COLO668 (cell line): Measurements from ENCODE around the gene HLA-DPA1.
A peak's percentile ranks its signal among the peaks of the same experiment; 100 is the strongest.
"Not testable (repeated sequence)": the region's sequence is repeated elsewhere in the genome, so short reads cannot be mapped to it uniquely, and the experiment has no call there.

Experiments used
- DNase-seq: peaks from one replicate; lab custom pipeline; 2025; ENCODE audit not compliant: unreplicated experiment; lab: John Stamatoyannopoulos, UW

HLA-DPA1 gene

GRCh38 chr6:33073431-33073871, at the start of gene HLA-DPA1:
HLA-DPA1 (minus strand) TSS chr6:33073649.
- no peak for DNase-seq

- no peak for DNase-seq
Observed at GRCh38 chr6:33123181-33123580, 49.7 kb upstream of the HLA-DPA1 start.

- no peak for DNase-seq
Observed at GRCh38 chr6:33120001-33120400, 46.6 kb upstream of the HLA-DPA1 start.

GRCh38 chr6:33118525-33119123, 45.2 kb upstream of the HLA-DPA1 start:
- peak; percentile 4 for DNase-seq

DNA sequence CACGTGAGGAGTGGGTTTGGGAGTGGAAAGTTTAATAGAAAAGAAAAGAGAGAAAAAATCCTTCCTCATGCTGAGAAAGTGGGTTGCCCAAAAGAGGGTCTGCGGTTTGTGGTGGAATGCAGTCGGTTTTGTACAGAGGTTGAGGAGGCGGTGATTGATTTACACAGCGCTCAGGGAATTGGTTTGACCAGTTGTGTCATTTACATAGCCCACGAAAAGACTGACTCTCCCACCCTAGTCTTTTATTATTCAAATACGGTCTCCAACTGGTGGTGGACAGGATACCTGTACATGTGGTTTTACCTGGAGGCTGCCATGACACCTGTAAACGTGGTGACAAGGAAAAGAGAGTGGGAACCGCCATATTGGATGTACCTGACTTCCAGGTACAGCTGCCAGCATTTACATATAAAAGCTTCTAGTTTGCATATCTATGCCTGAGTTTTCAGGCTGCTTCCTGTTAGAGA, 44.4 kb upstream of the HLA-DPA1 start:
- no peak for DNase-seq

DNA sequence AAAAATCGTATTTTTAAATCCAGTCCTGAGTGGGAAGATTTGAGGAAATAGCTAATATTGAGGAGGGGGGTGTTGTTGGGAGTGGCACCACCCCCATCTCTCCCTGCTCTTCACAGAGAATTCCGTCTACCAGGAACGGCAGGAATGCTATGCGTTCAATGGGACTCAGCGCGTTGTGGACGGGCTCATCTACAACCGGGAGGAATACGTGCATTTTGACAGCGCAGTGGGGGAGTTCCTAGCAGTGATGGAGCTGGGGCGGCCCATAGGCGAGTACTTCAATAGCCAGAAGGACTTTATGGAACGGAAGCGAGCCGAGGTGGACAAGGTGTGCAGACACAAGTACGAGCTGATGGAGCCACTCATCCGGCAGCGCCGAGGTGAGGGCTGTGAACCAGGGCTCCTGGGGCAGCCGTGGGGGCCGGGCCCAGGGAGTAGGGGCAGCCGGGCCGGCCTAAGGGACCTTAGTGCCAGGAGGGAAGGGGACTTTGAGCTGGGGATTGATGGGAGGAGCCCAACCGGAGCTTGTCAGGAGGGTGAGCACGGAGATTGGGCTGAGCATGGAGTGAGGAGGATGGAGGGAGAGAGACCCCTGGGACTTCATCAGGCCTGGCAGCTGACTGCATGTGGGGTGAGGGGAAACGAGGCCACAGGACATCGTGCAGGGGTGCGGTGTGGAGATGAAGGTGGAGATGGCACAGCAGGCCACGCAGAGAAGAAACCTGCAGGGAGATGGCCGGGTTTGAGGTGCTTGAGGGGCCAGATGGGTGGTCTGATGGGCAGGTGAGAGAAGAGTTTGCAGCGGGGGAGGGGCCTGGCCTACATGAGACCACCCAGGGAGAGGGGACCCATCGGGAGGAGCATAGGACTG, 43.6 kb upstream of the HLA-DPA1 start:
- no peak for DNase-seq

DNA sequence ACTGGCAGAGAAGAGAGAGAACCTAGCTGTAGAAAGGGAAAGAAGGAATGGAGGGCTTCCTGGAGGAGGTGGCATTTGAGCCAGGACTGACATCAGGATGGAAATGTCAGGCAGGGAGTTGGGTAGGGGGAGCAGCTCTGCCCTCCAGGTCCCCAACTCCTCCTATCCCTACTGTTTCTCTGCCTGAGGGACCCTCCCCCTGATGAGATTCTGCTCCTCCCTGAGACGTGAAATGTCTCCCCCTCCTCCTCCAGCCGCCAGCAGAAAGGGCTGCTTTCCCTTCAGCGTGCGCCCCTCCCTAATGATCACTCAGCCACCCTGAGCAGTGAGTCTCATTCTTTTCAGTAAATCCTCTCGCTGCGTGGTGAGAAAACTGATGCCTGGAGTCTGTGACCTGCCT, 43.0 kb upstream of the HLA-DPA1 start:
- no peak for DNase-seq

DNA sequence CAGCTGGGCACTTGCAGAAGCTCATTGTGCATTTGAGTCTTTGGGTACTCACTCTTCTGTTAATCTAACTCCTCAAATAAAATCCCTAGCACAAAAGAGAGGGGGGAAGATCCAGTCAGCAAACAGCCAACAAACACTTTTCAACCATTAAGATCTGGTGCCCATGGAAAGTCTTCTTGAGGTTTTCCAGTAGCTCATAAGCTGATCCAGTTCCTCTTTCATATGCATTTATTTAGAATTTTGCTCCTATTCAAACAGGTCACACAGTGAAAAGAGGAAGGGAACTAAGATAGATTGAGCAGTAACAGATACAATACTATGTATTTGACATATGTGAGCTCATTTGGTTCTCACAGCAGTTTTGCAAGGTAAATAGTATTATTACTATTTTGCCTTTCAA, 41.0 kb upstream of the HLA-DPA1 start:
- DNase-seq = no peak

- DNase-seq = no peak
Observed at GRCh38 chr6:33113755-33114154, 40.3 kb upstream of the HLA-DPA1 start.

DNA sequence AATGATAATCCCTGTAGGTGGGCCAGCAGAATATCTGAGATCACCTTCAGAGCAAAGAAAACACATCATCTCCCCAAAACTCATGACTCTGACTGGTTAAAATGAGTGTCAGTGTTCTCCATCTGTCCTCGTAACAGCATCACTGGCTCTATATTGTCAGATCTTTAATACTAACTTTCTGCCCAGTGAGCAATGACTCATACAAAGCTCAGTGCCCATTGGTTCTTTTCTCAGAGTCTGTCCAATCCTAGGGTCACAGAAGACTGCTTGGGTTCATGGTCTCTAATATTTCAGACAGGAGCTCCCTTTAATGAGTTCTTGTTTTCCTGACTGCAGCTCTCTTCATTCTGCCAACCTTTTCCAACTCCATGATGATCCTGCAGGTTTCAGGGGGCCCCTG, 38.7 kb upstream of the HLA-DPA1 start:
- no peak for DNase-seq

DNA sequence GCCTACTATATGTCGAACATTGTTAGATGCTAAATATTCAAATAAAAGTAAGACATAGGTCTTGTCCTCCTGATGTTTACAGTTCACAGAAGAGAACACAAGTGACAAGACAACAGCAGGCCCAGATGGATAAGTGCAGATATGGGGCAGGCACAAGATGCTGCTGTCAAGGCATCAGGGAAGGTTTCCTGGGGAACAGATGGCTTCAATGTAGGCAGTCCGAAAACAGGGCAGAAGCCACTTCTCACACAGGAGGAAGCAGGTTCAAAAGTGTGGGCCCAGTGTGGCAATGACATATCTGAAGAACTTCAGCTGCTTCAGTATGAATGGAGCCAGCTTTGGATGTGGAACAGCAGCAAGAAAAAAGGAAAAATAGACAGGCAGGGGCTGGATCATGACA, 34.9 kb upstream of the HLA-DPA1 start:
- no peak for DNase-seq

DNA sequence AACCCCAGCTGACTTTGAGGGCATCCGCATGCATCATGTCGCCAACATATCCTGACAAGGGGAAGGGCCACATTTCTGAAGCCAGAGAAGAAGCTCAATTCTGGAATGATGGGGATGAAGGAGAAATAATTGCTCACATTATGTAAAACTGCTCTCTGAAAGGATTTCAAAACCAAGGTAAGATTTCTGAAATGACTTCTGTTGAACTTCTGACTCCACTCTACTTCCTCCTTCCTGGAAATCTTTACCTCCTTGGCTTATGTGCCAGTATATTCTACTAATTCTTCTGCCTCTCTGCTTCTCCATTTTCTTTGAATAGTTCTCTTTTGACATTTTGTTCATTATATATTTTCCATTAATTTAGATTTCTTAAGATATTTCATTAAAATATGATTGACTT, 34.2 kb upstream of the HLA-DPA1 start:
- DNase-seq = no peak

DNA sequence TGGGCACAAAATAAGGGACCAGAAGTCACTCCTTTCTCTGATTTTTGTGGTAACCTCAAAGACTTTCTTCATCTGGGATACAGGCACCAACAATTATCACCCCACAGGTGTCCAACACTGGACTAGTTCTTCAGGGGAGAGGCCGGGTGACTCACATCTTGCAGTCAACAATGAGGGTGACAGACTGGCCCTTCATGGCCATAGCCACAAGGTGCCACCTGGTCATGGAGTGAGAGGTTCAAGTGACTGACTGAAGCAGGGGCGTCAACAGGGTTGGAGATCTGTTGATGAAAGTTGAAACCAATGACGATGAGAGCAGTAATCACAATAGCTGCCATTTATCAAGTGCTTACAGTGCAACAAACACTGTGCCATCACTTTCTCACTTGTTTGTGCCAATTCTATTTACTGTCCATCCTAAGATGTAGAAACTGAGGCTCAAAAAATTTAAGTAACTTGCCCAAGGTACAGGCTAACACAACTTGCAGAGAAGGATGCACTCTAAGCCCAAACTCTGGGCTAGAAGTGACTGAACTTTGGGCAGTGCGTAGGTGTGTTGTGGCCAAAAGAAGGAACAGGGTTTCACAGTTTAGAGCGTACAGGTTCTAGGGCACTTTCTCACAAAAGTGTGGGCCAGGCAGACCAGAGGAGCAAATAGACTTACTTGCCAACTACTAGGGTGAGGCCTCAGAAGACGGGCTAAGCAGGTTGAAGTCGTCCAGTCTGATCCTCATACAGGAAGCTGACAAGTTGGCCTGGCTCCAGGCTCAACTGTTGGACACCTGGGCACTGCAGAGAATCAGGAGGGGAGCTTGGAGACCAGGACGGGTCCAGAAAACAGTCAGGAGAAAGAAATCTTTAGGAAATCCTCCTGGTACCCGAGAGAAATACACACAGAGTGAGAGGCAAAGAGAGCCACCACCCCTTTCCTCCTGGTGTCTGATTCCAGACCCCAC, 32.7 kb upstream of the HLA-DPA1 start:
- no peak for DNase-seq

DNA sequence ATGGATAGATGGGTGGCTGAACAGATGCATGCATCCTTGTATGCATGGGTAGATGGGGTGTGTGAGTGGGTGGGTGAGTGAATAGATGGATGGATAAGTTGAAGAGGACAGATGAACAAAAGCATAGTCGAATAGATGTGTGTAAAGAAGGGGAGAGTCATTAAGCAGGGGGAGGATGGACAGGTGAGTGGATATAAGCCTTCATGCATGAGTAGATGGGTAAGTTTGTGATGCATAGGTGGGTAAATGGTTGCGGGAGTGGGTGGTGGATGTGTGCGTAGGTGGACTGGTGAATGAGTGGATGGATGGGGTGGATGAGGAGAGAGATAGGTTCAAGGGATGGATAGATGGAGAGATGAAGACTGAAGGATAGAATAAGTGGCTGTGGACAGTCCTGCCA, 31.9 kb upstream of the HLA-DPA1 start:
- DNase-seq = no peak

GRCh38 chr6:33104887-33105286, 31.4 kb upstream of the HLA-DPA1 start:
- DNase-seq = no peak

- DNase-seq = no peak
Observed at GRCh38 chr6:33103776-33104175, 30.3 kb upstream of the HLA-DPA1 start.

- DNase-seq = not testable (repeated sequence)
Observed at GRCh38 chr6:33101121-33101737, 27.8 kb upstream of the HLA-DPA1 start.

GRCh38 chr6:33095681-33096080, 22.2 kb upstream of the HLA-DPA1 start:
- DNase-seq = no peak

DNA sequence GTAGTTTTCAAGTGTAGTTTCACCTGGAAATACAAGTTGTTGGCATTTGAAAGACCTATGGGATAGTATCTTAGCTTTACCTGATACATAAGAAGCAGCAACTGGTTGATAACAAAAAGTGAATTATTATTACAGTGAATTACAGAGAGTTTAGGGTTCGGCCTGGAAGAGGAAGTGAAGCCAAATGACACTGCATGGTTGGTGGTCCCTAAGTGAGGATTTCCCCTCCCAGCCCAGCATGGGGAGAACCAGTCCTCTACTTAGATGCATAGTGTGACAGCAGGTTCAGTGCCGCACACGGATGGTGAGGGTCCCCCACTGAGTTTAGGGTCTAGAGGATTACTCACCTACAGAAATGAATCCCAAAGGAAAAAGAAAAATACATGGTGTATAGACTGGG, 20.4 kb upstream of the HLA-DPA1 start:
- no peak for DNase-seq

- DNase-seq = no peak
Observed at GRCh38 chr6:33092385-33092784, 18.9 kb upstream of the HLA-DPA1 start.

- peak; percentile 4 for DNase-seq
Observed at GRCh38 chr6:33091957-33092356, 18.5 kb upstream of the HLA-DPA1 start.
